Suppressor macrophage (primary cell): ENCODE measurements around the gene DSTN.

Source experiments
- DNase-seq, 4 experiments: peaks; one replicate each; pipeline ENCODE4 v3.0.0-alpha.2; 2020 to 2022
- total RNA-seq, 17 experiments: gene quantifications; one replicate each; lab custom pipeline; 2026; ENCODE audit warnings: mixed read lengths in 6 of 17, inconsistent platforms in 3 of 17; lab: John Stamatoyannopoulos, UW

The DSTN gene
- 41.7 to 137 (median 91.2) reads per million in 17 experiments for total RNA-seq

DNA sequence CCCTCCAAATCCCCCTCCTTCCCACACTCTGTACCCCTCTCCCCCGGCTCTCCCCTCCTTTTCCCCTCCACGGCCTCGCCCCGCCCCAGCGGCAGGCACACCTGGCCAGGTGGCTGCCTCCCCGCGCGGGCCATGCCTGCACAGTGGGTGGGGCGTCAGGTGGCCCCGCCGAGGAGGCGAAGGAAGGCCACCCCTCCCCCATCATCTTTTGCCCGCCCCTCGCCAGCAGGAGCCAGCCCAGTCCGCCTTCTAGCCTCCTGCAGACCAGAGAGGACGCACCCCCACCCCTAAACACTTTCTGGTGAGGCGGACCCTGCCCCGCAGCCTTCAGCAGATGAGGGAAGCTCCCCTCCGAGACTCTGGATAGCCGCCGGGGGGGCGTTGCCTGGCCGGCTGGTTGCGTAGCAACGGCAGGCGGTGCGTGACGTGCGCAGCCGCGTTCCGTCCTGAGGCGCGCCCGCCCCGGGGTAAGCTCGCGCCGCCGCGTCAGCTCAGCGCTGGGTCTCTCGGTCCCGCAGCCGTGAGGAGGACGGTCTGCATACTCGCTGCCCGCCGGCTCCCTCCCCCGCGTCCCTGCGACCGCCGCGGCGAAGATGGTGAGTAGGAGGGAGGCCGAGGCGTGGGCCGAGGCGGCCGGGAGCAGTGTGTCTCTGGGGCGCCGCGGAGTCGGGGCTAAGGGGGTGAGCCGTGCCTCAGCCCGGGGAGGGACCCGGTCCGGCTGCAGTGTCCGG, at the start of gene DSTN:
Gene DSTN (plus strand): TSS at position 460 of the 731 bp plus-strand sequence. CDS start 134 bp downstream, at position 594.
- DNase-seq, result peak; percentile 91 to 98 (median 96)

DNA sequence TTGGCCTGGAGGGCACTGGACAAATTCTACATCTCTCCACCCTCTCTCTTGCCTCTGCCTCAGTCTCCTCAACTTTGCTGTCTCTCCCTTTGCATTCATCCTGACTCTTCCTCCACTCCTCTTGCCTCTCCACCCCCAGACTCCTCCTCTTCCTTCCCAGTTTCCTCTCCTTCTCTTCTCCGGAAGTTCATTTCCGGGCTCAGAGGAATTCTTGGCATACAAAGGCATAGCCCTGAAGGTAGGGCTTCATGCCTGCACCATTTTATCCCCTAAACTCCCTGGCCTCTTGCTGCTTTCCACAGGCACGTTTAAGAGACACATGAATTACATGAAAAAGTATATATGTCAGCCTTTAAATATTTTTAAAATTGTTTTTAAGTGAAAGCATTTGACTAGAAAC, 49.3 kb upstream of the DSTN start:
- no peak for DNase-seq

GRCh38 chr20:17522528-17522927, 47.3 kb upstream of the DSTN start:
- DNase-seq, result no peak

GRCh38 chr20:17523326-17523725, 46.5 kb upstream of the DSTN start:
- no peak for DNase-seq

DNA sequence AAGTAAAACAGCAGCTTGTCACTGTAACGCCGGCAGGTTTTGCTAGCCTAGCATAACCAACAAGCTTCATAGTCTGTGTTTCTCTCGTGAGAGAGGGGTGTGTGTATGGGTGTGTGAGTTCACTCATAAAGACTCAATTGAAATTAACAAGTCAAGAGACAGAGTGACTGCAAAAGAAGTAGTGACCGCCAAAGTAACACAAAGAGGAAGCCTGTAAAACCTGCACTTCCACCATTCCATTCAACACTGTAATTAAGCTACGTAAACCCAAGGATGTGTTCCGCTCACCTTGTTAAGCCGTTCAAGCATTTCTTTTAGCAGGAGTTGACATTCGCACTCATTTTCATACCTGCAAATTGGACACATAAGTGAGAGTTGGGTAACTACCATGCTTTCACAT, 45.3 kb upstream of the DSTN start:
- no peak for DNase-seq

GRCh38 chr20:17525132-17525531, 44.7 kb upstream of the DSTN start:
- no peak for DNase-seq

DNA sequence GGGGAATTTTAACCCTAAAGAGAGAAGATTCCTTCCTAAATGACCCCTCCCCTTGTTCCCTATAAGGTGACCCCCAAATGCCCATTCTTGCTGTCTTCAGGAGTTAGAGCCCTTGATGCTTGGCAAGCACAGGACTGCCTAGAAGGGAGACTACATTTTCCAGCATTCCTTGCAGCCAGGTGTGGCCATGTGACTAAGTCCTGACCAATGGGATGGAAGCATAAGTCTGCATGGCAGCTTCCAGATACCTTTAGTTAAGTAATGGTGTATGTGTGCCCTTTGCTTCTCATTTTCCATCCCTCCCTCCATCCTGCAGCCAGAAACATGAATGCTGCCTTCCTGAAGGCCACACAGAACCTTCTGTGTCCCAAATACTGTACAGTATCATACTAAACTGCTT, 44.2 kb upstream of the DSTN start:
- peak in 1 of 4 experiments; percentile 11 for DNase-seq

- no peak for DNase-seq
These were observed 40.3 kb upstream of the DSTN start for GRCh38 chr20:17529586-17529985.

DNA sequence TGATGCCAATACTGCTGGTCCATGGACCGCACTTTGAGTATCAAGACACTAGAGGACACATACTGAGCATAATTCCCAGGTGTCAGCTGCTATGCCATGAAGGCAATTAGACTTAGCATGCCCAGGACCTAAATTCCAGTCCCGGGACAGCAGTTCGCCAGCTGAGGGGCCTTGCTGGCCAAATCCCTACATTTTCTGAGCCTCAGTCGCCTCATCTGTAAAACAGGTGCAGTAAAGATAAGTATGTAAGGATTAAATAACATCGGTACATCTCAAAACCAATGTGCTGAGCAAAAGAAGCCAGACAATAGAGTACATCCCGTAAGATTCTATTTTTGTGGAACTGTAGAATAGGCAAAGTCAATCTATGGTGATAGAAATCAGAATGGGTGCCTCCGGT, 39.7 kb upstream of the DSTN start:
- DNase-seq, result no peak

DNA sequence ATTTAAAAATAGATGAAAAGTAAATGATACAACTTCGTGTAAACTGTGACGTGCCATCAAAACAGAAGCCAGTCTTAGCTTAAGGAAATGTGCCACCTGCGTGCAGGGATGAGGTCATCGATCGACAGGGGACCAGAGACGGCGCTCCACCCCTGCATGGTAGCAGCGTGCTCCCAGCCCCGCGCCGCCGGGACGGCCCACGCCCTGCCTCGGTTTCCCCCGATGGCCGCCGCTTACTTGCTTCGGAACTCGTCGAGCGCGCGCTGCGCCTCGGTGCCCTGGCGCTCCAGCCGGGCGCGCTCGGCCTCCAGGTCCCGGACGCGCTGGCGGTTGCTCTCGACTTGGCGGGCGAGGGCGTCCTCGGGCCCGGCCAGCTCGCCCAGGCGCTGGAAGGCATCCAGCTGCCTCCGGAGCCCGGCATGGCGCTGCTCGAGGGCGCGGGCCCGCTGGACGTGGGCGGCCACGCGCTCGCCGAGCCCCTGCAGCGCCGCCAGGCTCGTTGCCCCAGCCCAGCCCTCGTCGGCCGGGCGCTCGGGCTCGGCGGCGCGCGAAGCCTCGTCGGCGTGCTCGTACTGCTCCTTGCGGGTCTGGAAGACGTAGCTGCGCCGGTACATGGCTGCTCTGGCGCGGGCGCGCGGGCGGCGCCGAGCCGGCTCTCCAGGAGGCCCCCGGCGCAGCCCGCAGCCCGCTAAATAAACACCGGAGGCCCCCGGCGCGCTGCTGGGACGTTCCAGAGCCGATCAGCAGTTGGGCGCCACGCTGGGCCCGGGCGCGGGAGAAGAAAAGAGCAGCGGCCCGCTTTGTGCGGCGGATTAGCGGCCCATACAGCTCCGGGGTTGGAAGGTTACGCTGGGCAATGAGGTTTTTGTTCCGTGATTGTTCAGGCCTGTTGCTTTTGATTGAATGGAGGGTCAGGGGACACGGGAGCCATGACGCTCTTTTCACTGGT, 38.9 kb upstream of the DSTN start, which contains the start of gene BFSP1:
Gene BFSP1 (minus strand): TSS at position 664 of the 949 bp plus-strand sequence. CDS start 50 bp downstream, at position 614.
- peak; percentile 38 to 76 (median 56) for DNase-seq

- DNase-seq, result no peak
These were observed 38.2 kb upstream of the DSTN start for GRCh38 chr20:17531665-17532025.

GRCh38 chr20:17533396-17533795, 36.5 kb upstream of the DSTN start:
- DNase-seq, result peak; percentile 38 to 70 (median 64)

GRCh38 chr20:17534077-17534476, 35.8 kb upstream of the DSTN start:
- no peak for DNase-seq

- DNase-seq, result peak; percentile 71 to 83 (median 80)
These were observed 32.9 kb upstream of the DSTN start for GRCh38 chr20:17536944-17537444.

DNA sequence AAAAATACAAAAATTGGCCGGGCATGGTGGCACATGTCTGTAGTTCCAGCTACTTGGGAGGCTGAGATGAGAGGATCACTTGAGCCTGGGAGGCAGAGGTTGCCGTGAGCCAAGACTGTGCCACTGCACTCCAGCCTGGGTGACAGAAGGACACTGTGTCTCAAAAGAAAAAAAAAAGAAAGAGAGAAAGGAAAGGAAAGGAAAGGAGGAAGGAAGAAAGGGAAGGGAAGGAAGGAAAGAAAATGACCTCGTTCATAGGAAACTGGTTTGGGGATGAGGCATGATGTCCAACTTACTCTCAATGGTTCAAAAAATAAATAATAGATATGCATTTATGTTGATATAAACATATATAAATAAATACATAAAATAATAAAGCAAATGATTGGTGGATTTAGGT, 31.9 kb upstream of the DSTN start:
- DNase-seq, result no peak

GRCh38 chr20:17538517-17539170, 31.2 kb upstream of the DSTN start:
- peak; percentile 19 to 41 (median 34) for DNase-seq

- no peak for DNase-seq
These were observed 28.3 kb upstream of the DSTN start for GRCh38 chr20:17541596-17541995.

GRCh38 chr20:17541996-17542395, 27.9 kb upstream of the DSTN start:
- no peak for DNase-seq

GRCh38 chr20:17542481-17542880, 27.4 kb upstream of the DSTN start:
- DNase-seq, result no peak

DNA sequence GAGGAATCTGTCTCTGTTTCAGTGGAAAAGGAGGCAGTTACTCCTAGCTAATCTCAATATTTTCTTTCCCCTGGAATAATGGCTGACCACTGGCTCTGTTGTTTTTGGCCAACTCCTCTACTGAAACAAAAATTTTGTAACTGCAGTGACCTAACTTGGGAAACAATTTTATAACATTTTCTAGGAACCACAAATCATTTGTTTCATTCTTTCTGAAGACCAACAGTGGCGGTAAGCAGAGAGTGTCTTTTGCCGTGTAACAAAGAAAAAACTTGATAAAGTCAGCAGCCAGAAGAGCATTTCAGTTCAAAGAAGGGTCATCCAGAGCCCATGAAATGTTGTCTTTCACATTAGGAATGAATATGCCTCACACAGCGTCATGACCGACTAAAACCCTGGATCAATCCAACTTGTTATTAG, 26.9 kb upstream of the DSTN start:
- DNase-seq, result no peak

DNA sequence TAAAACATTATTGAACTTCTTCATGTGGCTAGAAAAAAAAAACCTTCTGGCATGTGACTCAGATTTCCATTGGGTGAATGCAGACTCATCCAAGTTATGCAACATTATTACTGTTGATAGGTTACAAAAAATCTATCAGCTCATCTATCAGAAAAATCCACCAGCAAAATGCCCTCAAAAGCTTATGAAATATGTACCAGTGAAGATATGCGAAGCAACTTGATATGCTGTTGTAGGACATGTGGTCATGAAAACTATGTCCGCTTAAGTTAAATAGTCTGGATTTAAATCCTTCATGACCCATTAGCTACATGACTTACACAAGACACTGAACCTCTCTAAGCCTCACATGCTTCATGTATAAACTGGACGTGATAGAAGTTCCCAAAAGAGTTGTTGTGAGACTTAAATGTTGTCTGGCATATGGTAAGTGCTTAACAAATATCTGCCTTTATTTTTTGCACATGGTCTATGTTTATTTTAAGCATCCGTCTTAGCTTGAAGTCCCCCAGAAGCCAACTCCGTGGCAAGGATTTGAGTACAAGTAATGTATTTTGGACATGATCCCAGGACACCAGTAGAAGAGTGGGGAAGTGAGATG, 26.2 kb upstream of the DSTN start:
- no peak for DNase-seq

GRCh38 chr20:17545127-17545526, 24.7 kb upstream of the DSTN start:
- no peak for DNase-seq
